Fibroblast of pulmonary artery (primary cell): Measurements from ENCODE around the gene COQ7.

Experiments
- DNase-seq: peaks from one replicate; pipeline ENCODE4 v3.0.0-alpha.2; 2010; ENCODE audit warnings: low read depth
- H3K4me3 ChIP-seq: replicated peaks from 2 replicates; pipeline ENCODE4 v1.5.1; 2011; ENCODE audit warnings: low read depth, mild to moderate bottlenecking, control low read depth, low read length, moderate library complexity
- TF ChIP-seq, protein P1 (sequence below): IDR thresholded peaks from 2 replicates; pipeline ENCODE4 v1.5.1; 2011; ENCODE audit warnings: mild to moderate bottlenecking, control low read depth, low read length, inconsistent platforms; ENCODE audit errors: missing control alignments

The COQ7 gene

DNA sequence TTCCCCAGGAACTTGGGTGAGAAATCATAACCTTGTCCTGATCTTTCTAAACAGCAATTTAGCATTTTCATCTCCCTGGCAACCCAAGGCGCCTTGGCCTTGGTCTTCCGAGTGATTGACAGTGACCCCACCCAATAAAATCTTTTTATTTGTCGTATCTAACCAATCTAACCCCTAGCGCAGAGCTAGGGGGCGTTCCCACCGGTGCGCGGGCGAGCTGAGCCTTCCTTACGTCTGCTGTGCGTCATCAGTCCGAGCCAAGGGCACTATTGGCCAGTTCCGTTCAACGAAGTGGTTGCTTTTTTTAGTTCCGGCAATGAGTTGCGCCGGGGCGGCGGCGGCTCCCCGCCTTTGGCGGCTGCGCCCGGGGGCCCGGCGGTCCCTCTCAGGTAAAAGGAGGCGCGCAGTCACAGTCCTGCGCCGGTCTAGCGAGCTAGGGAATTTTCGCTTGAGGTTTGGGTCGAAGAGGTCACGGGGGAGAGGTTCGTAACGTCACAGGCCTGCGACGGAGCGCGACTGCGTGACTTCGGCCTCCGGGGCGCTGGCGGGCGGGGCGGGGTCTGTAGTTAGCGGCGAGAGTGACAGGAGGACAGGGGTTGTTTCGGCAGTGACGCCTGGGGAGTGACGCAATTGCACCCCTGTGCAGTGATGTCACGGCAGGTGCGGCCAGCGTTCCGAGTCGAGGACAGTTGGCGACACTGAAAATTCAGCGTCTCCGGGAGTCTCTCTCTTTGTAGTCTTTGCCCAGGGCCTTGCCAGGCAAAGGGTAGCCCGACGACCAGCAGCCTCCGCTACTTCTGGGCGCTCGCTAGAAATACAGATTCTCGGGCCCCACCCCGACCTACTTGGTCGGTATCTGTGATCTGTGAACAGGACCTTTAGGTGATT lies at the start of gene COQ7:
Gene COQ7 (plus strand): TSS at position 266 of the 888 bp plus-strand sequence. CDS start 51 bp downstream, at position 317.
- DNase-seq: peak; percentile 100
- H3K4me3 ChIP-seq: peak within 1 kb of the TSS; percentile 92
- TF ChIP-seq, protein P1, sequence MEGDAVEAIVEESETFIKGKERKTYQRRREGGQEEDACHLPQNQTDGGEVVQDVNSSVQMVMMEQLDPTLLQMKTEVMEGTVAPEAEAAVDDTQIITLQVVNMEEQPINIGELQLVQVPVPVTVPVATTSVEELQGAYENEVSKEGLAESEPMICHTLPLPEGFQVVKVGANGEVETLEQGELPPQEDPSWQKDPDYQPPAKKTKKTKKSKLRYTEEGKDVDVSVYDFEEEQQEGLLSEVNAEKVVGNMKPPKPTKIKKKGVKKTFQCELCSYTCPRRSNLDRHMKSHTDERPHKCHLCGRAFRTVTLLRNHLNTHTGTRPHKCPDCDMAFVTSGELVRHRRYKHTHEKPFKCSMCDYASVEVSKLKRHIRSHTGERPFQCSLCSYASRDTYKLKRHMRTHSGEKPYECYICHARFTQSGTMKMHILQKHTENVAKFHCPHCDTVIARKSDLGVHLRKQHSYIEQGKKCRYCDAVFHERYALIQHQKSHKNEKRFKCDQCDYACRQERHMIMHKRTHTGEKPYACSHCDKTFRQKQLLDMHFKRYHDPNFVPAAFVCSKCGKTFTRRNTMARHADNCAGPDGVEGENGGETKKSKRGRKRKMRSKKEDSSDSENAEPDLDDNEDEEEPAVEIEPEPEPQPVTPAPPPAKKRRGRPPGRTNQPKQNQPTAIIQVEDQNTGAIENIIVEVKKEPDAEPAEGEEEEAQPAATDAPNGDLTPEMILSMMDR: no peak

DNA sequence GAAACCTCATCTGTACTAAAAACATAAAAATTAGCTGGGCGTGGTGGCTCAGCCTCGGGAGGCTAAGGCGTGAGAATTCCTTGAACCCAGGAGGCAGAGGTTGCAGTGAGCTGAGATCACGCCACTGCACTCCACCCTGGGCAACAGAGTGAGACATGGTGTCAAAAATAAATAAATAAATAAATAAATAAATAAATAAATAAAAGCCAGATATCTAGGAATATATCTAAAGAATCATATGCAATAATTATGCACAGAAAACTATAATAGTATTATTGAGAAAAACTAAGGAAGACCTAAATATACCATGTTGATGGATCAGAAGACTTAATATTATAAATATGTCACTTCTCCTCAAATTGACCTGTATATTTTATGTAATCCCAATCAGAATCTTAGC lies 46.7 kb upstream of the COQ7 start:
- no peak overlapping the region for H3K4me3 ChIP-seq
- TF ChIP-seq, protein P1: no peak
- no peak for DNase-seq

DNA sequence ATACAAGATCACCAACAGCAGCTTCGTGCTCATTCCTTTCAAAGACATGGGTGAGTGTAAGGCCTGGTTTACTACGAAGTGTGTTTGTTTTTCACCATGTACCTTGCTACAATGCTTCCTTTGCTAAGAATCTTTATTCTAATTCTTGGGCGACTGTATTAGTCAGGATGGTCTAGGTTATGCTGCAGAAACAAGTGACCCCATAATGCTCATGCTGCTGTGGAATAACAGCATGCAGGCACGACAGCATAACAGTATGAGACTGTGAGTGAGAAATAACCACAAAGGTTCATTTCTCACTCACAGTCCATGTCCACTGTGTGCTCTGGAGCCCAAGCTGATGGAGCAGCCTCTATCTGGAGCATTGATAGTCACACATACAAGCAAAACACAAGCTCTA lies 45.7 kb upstream of the COQ7 start:
- DNase-seq: no peak
- TF ChIP-seq, protein P1: no peak
- no peak overlapping the region for H3K4me3 ChIP-seq

DNA sequence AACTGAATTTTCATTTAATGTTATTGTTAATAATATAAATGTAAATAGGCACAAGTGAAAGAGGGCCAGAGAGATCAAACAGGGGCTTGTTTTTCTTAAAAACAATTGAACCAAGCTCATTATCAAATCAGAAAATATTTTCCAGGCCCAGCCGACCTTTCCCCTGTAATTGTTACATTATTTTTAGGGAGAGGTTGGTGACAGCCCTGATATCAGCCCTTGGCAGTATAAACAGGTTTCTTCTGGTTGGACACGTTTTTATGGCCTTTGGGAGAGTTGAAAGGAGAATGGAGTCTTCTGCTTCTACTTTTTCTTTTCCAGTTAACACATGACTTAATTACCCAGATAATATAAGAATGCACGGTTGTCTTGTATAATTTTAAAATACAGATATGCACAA lies 40.0 kb upstream of the COQ7 start:
- TF ChIP-seq, protein P1: no peak

DNA sequence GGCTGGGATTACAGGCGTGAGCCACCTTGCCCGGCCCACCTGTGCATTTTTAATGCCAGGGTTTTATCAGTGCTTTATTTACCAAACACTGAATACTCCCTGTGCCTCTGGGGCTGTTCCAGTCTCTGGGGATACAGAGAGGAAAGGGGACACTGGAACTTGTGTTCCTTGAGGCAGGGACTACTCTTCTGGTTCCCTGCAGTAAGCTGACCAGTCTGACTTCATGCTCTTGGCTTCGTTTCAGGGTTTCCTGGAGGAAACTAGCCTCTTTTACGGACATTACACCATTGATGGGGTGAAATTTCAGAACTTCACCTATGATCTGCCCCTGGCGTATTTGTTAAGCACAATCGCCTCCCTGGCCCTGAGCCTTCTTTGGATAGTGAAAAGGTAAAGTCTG lies 37.4 kb upstream of the COQ7 start:
- no peak overlapping the region for H3K4me3 ChIP-seq
- TF ChIP-seq, protein P1: no peak
- DNase-seq: peak; percentile 9

More for the DNA sequence above, 40.0 kb upstream of the COQ7 start:
- no peak overlapping the region for H3K4me3 ChIP-seq
- DNase-seq: no peak

DNA sequence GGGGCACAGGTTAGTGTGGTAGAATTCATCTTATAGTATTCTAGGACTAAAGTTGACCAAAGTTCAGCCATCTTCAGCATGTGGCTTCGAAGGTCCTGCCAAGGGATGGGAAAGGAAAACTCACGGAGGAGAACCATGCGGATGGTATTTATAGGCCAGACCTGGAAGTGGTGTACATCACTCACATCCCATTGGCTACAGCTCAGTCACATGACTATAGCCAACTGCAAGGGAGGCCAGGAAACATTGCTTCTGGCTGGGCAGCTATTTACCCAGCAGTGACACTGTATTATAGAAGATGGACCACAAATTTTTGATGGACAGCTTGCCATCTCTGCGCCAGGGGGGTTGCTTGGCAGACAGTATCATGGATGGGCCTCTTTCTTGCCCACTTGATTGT lies 35.7 kb upstream of the COQ7 start:
- no peak for DNase-seq
- TF ChIP-seq, protein P1: no peak
- no peak overlapping the region for H3K4me3 ChIP-seq
